NCI-H446 (cell line): ENCODE data around the gene SNAP91.
"Not testable (repeated sequence)": the region's sequence is repeated elsewhere in the genome, so short reads cannot be mapped to it uniquely, and the experiment has no call there.

ENCODE experiments used
- DNase-seq, 2 experiments: peaks; one replicate each; lab custom pipeline; 2025; lab: John Stamatoyannopoulos, UW

SNAP91 gene, protein sequence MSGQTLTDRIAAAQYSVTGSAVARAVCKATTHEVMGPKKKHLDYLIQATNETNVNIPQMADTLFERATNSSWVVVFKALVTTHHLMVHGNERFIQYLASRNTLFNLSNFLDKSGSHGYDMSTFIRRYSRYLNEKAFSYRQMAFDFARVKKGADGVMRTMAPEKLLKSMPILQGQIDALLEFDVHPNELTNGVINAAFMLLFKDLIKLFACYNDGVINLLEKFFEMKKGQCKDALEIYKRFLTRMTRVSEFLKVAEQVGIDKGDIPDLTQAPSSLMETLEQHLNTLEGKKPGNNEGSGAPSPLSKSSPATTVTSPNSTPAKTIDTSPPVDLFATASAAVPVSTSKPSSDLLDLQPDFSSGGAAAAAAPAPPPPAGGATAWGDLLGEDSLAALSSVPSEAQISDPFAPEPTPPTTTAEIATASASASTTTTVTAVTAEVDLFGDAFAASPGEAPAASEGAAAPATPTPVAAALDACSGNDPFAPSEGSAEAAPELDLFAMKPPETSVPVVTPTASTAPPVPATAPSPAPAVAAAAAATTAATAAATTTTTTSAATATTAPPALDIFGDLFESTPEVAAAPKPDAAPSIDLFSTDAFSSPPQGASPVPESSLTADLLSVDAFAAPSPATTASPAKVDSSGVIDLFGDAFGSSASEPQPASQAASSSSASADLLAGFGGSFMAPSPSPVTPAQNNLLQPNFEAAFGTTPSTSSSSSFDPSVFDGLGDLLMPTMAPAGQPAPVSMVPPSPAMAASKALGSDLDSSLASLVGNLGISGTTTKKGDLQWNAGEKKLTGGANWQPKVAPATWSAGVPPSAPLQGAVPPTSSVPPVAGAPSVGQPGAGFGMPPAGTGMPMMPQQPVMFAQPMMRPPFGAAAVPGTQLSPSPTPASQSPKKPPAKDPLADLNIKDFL

DNA sequence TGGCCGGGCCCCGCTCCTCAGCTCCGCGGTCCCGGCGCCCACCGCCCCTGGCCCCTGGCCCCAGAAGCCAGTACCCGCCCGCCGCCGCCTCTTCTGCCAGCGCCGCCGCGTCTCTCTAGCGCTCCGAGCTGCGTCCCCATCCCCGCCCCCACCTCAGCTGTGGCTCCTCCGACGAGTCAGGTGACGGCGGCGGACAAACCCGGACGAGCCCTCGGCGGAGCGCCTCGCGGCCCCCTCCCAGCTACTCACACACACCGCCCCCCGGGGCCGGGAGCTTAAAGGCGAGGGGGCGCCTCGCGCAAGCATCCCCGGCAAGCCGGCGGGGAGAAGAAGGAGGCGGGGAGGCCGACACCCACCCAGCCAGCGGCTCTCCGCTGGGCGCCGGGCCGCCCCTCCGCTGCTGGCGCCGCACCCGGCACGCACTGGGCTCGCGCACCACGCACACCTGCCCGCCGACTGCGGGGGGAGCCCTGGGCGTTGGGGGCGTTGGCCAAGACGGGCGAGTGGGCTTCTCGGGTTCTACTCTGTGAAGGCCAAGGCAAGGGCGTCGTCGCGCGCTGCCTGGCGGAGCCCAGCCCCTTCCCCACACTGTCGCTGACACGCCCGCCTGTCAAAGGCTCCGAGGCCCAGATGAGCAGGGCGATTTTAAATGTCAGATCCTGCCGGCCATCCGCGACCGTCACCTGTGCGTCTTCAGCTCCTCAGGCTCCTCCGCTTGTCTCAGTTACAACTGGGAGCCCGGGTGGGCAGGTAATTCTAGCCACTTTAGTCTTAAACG is at the start of gene SNAP91:
TSS of gene SNAP91 (minus strand) at position 132 of the 778 bp plus-strand sequence. CDS start 1,174 bp downstream, outside the sequence.
- DNase-seq: peak; percentile 24 to 71

- DNase-seq: peak; percentile 85 to 96
These were observed 49.6 kb upstream of the SNAP91 start for GRCh38 chr6:83758533-83758932.

GRCh38 chr6:83757021-83757420 is 48.1 kb upstream of the SNAP91 start:
- DNase-seq: no peak

DNA sequence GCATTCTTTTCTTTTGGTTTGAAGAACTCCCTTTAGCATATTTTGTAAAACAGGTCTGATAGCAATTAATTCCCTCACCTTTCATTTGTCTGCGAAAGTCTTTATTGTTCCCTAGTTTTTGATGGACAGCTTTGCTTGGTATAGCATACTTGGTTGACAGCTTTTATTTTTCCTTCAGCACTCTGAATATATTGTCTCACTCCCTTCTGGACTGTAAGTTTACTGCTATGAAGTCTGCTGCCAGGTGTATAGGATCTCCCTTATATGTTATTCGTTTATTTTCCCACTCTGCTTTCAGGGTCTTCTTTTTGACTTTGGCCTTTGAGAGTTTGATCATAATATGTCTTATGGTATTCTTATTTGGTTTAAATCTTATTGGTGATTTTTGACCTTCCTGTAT is 47.7 kb upstream of the SNAP91 start:
- no peak for DNase-seq

GRCh38 chr6:83752375-83752774 is 43.5 kb upstream of the SNAP91 start:
- DNase-seq: not testable (repeated sequence)

GRCh38 chr6:83741089-83741488 is 32.2 kb upstream of the SNAP91 start:
- no peak for DNase-seq

- DNase-seq: no peak
These were observed 26.6 kb upstream of the SNAP91 start for GRCh38 chr6:83735461-83735860.

DNA sequence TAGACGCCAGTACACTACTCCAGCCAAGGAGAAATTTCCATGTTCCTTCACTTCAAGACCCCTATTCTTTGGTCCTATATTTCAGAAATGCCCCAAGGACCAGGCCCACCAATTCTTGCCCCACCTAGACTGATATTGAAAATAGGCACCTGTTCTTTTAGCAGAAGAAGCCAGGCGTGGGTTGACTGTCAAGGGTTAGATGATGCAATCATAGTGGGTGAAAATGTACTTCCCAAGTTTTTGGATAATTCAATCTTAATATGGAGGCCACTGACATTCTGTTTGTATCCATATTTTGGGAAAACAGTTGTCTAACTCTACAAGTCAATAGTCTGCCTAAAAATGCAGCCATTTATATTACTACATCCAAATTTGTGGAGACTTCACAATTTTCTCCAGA is 21.0 kb upstream of the SNAP91 start:
- DNase-seq: no peak

GRCh38 chr6:83722876-83723275 is 14.0 kb upstream of the SNAP91 start:
- no peak for DNase-seq

- no peak for DNase-seq
These were observed 8.9 kb upstream of the SNAP91 start for GRCh38 chr6:83717809-83718208.

DNA sequence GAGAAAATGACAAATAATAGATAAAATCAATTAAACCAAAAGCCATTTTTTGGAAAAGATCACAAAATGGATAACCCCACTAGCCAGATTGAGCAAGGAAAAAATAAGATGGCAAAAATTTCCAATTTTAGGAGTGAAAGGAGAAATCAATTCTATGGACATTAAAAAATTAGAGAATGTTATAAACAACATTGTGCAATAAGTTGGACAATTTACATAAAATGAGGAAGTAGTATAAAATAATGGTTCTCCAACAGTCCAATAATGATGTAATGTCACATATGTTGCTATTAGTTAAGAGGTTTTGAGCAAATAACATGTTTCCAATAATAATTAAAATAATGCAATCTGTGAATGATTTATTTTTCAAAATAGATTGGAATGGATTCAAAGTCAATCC is 3.1 kb upstream of the SNAP91 start:
- DNase-seq: no peak

DNA sequence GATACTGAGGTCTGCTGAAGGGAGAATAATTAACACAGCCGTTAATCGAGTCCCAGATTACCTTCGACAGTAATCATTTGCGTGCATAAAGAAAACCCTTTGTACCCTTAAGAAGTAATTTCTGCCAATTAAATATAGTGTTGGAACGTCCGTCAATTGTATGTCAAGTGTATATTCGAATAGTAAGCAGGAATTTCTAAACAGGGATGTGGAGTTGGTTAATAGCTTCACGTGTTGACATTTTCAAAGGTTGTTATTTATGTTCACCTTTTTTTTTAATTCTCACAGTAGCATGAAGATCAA is 798 bp upstream of the SNAP91 start:
- no peak for DNase-seq

DNA sequence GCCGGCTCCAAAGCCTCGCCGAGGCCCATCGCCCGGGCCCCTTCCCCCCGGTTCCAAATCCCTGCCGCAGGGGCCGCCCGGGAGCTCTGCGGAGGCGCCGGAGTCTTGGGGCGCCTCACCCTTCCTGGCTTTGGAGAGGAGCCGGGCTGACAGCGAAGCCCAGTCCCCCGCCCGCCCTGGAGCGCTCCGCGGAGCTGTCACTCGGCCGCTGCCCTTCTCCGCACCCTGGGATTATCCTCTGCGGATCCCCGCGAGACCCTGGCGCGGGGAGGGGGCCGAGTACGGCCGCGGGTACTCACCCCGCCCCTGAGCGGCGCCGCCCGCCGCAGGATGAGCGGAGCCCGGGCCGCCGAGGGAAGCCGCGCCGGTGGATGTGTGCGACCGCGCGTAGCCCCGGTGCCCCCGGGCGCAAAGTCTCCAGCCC is 343 bp downstream of the SNAP91 start:
- DNase-seq: no peak

GRCh38 chr6:83707829-83708545 is 914 bp downstream of the SNAP91 start:
- DNase-seq: peak; percentile 9 to 29

GRCh38 chr6:83702749-83703148 is 6.2 kb downstream of the SNAP91 start:
- no peak for DNase-seq

DNA sequence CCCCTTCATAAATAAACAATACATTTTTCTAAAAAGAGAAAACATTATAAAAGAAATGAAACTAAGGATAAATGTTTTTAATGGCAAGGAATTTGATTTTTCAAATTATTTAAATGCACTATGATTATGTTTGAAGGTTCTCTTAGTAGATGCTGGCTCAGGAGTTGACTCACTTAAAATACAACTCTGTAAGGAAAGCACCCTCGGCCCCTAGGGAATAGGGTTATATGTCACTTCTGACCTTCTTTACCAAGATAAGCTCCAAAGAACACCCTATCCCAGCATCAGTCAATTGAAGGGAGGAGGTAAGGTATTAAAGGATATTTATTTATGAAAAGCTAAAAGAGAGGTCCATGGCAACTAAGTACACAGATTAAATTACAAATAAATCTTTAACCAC is 6.8 kb downstream of the SNAP91 start:
- no peak for DNase-seq

DNA sequence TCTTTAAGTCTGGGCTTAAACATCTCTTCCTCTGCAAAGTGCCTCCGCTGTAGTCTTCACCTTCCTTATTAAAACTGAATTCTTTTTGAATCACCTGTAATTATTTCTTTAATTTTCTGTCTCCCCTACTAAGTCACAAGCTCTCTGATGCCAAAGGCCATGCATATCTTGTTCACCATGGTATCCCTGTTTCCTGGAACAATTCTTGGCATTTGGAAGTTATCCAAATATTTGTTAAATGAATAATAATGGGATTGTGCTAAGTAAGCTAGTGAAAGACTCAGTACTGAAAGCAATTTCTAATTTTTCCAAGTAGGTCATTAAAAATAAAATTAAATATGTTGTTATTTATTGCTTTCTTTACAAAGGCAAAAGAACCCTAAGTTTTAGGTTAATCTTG is 12.2 kb downstream of the SNAP91 start:
- DNase-seq: peak in 1 of 2 experiments; percentile 15

DNA sequence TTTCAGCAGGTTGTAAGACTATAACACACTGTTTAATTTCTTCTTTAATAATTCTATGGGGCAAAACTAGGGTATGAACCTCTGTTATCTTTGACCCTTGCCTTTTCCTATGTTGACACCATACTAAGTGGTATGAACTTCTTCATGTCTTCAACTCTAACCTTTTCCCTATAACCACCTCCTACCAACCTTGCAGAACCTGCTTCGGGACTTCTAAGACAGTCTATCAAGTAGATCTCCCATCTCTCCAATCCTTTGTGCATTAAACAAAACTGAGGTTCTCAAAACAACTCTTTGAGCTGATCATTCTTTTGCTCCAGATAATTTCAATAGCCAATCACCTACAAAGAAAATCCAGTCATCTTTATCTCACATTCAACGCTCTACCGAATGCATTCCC is 23.4 kb downstream of the SNAP91 start:
- DNase-seq: no peak

- no peak for DNase-seq
These were observed 31.1 kb downstream of the SNAP91 start for GRCh38 chr6:83677791-83678190.

DNA sequence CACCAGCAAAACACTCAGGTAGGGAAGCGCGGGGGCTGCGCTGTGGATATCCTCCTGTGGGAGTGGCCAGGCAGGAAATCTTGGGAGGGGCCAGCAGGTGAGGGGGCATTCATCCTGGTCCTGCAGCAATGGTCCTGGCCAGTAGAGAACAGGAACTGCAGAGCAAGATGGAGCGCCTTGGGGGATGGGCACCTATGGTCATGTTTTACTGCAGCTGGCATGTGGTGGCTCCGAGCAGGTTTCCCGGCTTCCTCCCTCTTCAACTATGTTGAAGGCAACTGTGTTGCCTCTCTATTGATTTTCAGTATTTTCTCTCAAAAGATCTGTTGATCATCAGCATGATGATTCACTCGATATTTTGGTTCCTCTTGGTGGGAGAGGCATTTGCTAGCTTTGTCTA is 70.9 kb downstream of the SNAP91 start:
- DNase-seq: no peak

- DNase-seq: no peak
These were observed 72.1 kb downstream of the SNAP91 start for GRCh38 chr6:83636800-83637199.

DNA sequence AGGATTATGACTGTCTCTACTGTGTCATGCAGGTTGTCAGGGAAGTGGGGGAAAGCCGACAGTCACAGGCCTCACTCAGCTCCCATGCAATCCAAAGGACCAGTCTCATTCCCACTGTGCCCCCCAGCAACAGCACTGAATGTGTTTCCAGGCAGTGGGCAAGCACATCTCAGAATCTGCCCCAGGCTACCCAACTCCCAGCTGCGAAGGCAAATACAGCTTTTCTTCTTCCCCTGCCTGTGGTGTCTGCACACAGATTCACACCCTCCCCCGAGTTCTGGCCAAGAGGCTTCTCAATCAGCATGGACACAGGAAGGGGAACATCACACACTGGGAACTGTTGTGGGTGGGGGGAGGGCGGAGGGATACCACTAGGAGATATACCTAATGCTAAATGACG is 75.3 kb downstream of the SNAP91 start:
- DNase-seq: no peak
